Spleen (tissue), 7 donors: ENCODE results near the gene TNN.

Experiments used
- CTCF ChIP-seq, 11 experiments: fragments of 200-600 bp in 7 of 11; fragments of 450-650 bp in 4 of 11; sonication (generic) in 4 of 11; IDR thresholded peaks in 8 of 11; conservative IDR thresholded peaks in 3 of 11; 1 replicate in 7 of 11; 2 replicates in 4 of 11; pipeline versions ENCODE4 v1.4.0 to v1.8.0; 2016 to 2021; ENCODE audit warnings: antibody characterized with exemption in 11 of 11, inconsistent platforms in 4 of 11, mild to moderate bottlenecking in 1 of 11
- POLR2A ChIP-seq, 3 donors: fragments of 450-650 bp; IDR thresholded peaks; one replicate each; pipeline ENCODE4 v1.5.1; 2017; ENCODE audit warnings: antibody characterized with exemption in 3 of 3, mild to moderate bottlenecking in 1 of 3
- donor health status: DM: no; HTN: no; CAD: no; lungs with moderate emphysema.
- donor health status: DM: no; HTN: no; CAD: no.
- donor health status: DM: no; HTN: no; CAD: no.

DNA sequence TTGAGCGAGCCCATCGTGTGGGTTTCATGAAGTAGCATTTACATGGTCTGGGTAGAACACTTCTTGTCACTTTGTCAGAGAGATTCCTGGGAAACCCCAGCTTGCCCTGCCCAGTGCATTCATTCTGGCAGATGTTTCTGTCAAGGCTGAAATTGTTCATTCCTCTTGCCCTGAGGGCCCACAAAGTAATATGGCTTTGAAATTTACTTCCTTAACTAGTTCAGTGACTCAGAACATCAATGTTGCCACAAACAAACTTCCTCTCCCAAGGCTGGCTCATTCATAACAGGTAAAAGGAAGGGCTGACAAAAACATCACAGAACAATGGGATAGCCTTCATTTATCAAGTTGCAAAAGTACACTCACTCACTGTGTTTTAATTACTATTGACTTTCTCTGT is 129.9 kb downstream of the TNN start:
- TF ChIP-seq CTCF (IDR thresholded peaks at IDR 0.05 in 8 of 11, conservative IDR thresholded peaks at IDR 0.05 in 3 of 11) (no peak), POLR2A (IDR thresholded peaks at IDR 0.05) (no peak)
